OCI-LY3 (cell line): ENCODE measurements around the gene RAB2B.

Source experiments
- EZH2phosphoT487 ChIP-seq: fragments of 200-600 bp; shearing (Covaris generic); IDR thresholded peaks from 2 replicates; pipeline ENCODE4 v1.6.1; 2018; ENCODE audit warnings: antibody characterized with exemption, mixed run types, low read depth
- TF ChIP-seq, protein P1 (sequence below): fragments of 200-600, 300-600 bp; sonication (generic); IDR thresholded peaks from 2 replicates; pipeline ENCODE4 v1.5.1; 2014; ENCODE audit warnings: antibody characterized with exemption, low read length, low read depth

DNA sequence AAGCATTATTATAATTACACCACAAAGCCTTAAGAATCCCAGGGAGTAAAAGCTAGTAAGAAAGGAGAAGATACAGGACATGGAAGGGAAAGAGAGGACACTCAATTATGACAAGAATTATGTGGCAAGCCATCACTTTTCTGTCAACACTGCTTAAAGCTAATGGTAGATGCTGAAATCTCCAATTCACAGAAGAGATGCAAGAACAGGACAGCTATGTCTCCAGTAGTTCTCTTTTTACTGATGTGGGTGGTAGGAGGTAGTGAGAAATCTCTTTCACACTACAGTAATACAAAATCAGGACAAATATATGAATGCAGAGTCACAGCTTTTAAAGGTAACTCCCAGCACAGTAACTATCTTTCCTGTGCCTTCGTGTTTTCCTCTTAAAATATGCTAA, 50.1 kb downstream of the RAB2B start:
- TF ChIP-seq, protein P1, sequence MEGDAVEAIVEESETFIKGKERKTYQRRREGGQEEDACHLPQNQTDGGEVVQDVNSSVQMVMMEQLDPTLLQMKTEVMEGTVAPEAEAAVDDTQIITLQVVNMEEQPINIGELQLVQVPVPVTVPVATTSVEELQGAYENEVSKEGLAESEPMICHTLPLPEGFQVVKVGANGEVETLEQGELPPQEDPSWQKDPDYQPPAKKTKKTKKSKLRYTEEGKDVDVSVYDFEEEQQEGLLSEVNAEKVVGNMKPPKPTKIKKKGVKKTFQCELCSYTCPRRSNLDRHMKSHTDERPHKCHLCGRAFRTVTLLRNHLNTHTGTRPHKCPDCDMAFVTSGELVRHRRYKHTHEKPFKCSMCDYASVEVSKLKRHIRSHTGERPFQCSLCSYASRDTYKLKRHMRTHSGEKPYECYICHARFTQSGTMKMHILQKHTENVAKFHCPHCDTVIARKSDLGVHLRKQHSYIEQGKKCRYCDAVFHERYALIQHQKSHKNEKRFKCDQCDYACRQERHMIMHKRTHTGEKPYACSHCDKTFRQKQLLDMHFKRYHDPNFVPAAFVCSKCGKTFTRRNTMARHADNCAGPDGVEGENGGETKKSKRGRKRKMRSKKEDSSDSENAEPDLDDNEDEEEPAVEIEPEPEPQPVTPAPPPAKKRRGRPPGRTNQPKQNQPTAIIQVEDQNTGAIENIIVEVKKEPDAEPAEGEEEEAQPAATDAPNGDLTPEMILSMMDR = no peak
- no peak for TF ChIP-seq EZH2phosphoT487
